EH (cell line): ENCODE data around the gene CACNB4.
"Not testable (repeated sequence)": the region's sequence is repeated elsewhere in the genome, so short reads cannot be mapped to it uniquely, and the experiment has no call there.

Source experiments
- DNase-seq: peaks from one replicate; pipeline ENCODE4 v3.0.0-alpha.2; 2015; ENCODE audit warnings: low read depth

The CACNB4 gene

DNA sequence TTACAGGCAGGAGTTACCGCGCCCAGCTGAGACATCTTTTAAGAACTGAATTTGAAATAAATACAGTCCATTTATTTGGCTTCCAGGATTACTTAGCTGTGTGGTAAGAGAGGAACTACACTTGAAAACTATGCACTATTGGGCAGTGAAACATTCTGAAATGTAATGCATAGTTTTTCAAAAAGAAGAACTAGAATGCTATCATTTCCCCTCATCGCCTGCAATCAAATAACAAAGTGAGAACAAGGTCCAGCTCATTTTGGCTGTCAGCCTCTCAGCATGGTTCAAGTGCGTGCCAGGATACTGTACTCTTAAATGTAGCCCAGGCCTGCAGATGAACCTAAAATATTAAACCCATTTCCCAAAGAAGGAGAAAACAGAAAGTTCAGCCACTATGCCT is 194.0 kb downstream of the CACNB4 start:
- no peak for DNase-seq

DNA sequence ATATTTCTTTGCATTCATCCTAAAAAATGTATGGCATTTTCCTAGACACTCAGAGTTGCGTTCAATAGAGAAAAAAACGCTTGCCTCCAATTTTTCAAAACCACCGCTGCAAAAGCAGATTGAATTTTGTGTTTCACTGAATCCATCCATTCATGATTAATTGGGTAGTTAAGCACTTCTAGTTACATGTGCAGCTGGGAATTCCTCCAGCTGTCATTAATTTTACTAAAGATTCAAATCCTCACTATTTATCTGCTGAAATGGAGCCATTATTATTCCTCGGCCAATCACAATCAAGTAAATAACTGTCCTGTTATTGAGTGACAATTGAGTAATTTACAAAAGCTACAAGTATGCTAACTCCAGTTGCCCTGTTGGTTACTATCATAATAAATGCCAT is 194.8 kb downstream of the CACNB4 start:
- no peak for DNase-seq

DNA sequence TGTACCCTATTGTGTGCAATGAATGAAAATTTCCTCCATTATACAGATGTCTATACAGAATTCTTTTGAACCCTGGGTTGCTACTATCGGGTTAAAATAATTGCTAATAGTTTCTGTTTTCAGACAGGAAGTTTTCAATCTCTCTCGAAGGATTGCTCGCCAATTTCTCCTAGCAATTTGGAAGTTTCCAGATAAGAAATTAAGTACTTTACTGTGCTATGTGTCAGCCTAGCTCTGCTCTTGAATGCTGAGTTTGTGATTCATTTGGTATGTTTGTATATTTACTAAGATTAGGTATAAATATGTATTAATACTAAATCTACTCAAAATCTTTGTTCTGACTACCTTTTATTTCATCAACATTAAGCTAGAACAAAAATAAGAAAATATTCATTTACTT is 196.0 kb downstream of the CACNB4 start:
- DNase-seq: no peak

DNA sequence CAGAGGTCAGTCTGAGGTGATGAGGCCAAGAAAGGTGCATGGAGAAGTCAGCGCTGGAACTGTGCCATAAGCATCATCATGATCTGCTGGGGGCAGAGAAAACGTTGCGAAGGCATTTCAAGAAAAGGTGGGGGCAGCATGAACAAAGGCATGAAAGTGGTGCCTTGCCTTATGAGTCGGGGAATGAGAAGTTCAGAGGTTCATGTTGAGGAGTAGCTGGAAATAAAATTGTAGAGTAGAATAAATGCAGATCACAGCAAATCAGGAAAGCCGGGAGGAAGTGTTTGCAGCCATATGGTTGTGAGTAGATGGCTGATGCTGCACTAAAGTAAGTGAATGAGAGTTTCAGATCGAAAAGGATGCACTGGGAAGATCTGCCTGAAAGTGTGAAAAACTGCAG is 198.5 kb downstream of the CACNB4 start:
- no peak for DNase-seq

DNA sequence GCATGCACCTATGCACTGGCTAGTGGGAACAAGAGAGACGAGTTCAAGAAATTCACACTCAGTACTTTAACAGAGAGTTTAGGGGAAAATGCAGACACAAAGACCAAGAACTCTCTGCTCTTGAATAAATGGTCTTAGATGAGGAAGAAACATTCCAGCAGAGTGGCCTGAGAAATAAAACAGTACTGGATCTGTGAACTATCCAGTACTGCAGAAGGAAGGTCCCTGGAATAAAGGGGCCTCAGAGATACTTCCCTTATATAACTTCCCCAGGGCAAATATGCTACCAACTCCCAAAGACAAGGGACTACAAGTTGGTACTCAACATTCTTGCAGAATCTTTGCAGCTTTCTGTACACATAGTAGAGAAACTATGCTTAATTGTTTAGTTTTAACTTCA is 199.7 kb downstream of the CACNB4 start:
- DNase-seq: no peak

DNA sequence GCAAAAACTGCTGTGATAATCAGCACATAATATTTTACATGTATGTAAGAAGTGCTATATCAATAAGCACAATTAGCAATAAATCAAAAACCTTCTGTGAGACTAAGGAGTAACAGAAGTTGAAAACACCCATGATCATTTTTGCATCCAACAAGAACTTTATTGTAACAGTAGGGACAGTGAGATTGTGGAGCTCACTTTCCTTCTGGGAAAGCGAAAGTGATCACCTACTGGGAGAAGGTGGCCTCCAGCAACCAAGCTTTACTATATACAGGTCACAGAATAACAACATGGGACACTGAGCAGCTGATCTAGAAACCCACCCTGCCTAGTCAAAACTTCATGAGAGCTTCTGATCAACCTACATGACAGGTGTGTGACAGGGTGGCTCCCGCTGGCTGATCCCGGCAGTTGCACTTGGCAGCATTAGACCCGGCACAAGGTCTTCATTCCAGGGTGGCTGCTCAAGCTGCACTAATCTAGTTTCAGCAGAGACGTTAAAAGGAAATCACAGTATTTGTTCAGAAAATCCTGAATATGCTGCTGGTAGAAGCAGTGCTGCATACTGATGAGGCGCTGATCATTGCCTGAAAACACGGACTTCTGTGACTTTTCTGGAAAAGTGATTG is 207.2 kb downstream of the CACNB4 start:
- no peak for DNase-seq

DNA sequence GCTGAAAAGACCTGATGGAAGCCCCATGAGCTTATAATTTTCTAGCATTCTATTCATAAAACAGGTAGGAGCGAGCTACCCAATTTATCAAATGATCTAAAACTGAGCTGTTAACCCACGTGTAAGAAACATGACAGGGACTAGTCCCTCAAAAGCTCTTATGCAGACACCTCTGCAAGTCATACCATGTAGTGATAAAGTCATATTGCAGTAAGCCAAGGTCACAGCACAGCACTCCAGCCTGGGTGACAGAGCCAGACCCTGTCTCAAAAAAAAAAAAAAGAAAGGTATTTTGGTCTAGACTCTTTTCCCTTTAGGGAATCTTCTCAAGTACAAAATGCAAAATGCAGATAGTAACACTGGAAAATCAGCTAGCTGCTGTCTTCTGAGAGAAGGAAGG is 211.7 kb downstream of the CACNB4 start:
- DNase-seq: no peak

DNA sequence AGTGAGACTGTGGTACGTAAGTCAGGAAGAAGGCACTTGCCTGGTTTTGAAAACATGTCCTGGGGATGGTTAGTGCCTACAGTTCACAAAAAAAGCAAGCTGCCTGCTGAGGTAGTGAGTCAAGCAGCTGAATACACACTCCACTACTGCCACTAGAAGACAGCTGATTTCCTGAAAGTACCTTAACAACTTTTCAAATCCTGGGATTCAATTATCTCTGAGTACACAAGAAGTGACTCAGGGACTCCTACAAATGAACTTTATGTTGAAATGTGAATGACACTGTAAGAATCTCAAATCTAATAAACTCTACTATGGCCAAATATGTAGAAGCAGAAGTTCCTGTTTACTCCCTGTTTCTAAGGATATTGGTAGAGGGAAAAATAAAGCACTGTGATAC is 212.6 kb downstream of the CACNB4 start:
- no peak for DNase-seq

DNA sequence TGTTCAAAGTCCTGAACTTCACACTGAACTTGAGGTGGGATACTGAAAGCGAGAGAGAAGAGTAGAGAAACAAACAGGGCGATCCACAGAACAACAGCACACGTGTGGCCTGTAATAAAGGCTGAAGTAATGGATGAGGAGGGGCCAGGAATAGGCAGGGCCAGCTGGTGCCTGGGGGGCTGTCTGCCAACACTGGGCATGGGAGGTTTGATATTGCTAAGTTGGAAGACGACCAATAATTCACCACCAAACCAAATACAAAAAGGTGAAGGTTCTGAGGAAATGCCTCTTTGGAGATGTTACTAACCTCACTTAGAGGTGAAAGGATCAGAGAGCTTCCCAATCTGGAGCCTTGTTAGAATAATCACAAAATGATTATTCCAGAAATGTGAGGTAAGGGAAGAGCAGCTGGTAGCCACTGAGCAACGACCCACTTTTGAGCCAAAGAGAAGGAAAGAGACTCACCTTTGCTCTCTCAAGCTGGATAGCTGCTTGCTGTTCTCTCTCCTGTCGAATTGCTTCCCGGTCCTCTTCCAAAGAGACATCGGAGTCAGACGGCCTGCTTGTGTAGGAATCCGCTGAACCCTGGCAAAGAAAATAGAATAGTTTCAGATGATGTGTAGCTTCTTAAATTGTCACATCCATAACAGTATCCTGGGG is 215.9 kb downstream of the CACNB4 start:
- DNase-seq: no peak

DNA sequence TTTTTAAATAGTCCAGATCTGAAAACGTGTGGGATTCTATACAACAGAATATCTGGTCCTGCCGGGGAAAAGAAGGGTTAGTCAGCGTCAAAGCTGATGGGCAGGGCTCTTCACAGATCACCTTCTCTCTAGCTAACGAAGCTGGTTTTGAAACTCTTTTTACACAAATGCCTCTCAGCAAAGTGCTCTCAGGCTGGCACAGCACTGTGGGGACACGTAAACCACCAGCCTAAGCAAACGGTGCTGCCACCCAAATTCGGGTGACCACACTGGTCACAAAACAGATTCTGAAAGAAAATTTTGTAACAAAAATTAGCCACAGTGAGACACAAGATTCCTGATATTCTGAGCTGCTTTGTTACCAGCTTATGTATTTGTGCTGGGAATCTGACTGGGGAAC is 217.5 kb downstream of the CACNB4 start:
- DNase-seq: no peak

DNA sequence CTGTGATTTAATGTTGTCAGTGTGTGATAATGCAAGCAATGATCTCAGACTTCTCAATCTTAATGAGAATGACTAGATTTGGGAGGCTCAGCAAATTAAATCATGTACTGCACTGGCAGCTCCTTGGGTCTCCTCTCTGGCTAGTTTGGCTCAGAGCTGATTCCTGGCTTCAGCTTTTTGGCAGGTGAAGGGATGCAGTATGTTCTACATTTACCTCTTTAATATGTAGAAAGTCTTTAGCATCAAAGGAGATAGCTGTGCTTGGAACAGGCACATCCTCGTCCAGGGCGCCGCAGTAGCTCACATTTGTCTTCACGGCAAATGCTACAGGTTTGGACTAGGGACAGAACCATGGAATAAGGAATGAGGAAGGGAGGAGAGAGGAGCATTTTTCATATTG is 218.3 kb downstream of the CACNB4 start:
- DNase-seq: no peak

DNA sequence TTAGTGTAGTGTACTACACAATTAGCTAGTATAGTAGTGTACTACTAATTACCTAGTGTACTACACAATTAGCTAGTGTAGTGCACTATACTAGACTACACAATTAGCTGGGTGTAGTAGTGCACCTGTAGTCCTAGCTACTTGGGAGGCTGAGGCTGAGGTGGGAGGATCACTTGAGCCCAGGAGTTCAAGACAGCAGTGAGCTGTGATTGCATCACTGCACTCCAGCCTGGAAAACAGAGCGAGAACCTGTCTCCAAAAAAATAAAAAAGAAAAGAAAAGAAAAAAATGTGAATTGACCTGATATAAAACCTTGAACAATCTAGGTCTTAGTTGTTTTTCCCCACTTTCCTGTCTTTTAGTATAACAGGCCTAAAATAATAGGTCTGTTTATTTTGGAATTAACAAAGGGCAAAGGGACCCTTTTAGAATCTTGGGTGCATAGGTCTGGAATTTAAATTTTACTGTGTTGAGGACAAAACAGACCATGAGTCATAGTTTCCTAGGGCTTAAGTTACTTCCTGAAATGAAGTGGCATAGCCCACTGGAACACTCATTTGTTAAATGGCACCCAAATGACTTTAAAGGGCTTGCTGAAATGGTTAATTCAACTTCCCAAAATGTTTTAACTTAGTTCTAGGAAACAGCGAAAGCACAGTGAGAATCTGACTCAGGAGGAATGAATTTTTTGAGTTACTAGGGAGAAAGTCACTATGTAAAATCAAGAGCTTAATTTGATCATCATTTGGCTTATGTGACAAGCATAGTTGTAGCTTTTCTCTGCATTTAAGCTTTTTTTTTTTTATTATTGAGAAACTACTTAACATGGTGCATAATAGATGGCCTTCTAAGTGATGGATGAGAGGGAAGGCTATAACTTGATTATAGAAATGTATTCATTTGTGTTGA is 219.9 kb downstream of the CACNB4 start:
- DNase-seq: peak; percentile 35

DNA sequence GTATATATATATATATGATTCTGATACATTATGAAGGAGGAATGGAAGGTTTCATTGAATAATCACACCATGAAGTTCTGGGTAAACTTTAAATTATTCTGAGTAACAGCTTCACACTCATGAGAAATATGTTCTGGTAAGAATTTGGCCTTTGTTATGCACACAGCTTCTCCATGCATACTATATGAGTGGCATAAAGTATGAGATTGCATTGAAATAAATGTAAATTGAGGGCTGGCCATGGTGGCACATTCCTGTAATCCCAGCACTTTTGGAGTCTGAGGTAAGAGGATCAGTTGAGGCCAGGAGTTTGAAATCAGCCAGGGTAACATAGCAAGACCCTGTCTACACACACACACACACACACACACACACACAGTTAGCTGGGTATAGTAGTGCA is 220.6 kb downstream of the CACNB4 start:
- no peak for DNase-seq

DNA sequence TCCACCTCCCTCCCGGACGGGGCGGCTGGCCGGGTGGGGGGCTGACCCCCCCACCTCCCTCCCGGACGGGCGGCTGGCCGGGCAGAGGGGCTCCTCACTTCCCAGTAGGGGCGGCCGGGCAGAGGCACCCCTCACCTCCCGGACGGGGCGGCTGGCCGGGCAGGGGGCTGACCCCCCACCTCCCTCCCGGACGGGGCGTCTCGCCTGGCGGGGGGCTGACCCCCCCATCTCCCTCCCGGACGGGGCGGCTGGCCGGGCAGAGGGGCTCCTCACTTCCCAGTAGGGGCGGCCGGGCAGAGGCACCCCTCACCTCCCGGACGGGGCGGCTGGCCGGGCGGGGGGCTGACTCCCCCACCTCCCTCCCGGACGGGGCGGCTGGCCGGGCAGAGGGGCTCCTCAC is 223.2 kb downstream of the CACNB4 start:
- not testable (repeated sequence) for DNase-seq

DNA sequence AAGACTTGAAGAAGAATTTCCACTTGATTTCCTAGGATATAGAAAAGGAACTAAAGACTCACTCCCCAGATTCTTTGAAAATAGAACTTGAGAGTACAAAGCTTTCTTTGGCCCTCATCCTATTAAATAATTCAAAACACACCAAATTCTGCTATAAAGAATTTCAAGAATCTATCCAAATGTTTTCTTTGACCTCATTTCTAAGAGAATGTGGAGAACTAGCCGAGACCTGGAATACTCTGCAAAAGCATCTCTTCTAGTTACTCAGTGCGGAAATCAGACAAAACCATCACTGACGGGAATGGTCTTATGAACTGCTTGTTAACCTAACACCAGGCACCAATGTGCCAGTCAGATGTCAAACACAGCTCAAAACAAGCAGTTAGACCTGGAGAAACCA is 226.4 kb downstream of the CACNB4 start:
- DNase-seq: peak; percentile 6

DNA sequence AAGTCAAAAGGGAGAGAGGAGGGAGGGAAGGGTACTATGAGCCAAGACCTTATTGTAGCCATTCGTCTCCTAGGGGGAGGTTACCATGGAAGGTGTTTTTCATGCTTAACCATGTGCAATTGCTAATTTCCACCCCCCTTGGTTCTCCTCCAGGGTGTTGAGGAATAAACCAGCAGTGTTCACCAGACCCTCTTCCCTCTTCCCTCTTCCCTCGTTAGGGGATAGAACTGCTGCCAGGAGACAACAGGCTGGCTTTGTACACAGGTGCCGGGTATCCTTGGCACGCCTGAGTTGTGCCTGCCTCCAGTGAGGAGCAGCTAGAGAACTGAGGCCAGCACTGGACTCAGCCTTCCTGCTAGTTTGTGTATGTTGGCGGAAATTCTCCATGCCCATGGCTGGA is 229.6 kb downstream of the CACNB4 start:
- DNase-seq: no peak

DNA sequence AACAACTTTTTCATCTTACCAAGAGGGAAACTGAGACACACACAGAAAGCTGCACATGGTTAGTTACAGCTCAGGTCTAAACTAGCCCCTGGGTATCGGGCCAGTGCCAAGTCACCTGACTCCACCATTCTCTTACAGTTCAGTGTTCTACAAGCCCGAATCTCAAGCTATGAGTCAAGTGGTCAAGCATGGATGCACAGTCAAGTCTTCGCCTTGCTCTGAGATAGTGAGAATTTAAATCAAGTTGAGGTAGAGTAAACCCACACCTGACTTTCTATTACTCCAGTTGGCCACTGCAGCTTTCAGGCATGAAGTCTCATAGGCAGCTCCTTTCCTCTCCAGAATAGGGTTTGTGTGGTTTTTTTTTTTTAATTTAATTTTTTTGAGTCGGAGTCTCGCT is 236.1 kb downstream of the CACNB4 start:
- DNase-seq: no peak

DNA sequence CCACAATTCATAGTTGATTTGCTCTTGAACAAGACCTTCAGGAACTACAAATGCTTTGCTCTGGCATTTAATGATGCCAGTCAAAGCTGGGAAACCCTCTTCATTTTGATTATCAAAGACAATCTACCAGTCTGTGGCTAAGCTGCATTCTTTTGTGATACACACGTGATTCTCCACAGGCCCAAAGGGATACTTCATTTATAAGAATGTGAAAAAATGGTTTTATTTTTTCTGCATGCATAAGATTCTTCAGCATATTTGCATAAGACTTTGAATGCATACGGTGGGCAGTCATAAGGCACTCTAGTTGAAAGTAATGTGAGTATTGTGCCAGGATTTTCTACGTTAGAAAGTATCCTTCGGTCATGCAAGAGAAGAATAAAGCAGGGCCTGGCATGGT is 237.7 kb downstream of the CACNB4 start:
- peak; percentile 1 for DNase-seq

DNA sequence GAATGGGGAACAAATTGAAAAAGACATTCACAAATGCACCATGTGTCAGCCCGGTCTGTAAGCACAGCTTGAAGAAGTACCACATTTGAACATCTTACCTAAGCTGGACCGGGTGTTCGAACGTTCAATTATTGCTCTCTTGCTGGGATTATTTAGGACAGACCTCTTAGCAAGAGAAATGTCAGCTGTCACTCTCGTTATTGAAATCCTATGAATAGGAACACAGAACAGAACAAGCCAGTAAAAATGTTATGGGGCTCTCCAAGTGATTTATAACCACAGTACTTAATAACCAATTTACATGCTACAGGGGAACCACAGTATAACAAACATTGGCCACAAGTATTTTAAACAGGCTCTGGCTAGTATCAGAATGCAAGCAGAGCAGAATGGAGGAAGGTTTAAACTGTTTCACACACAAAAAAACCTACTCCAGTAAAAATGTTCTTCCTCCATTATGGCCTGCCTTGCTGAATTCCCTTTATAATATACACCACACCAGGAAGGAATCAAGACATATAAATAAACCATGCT is 238.2 kb downstream of the CACNB4 start:
- peak; percentile 24 for DNase-seq

DNA sequence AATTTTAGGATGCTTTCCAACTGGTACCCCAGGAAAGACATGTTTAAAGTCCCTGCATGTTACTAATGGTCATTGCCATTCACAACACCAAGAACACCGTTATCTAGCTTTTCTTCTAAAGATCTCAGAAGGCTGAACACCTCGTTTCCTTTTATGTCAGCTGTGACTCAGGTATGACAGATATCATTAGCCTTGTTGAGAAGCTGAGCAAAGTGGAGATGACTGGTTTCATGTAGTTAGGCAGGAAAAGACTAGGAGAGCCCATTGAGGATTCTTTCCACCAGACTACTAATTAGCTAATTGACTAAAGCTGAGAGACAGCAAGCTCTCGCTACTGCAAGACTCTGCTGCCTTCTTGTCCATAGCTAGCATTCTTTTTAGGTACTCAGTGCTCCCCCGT is 238.6 kb downstream of the CACNB4 start:
- no peak for DNase-seq

DNA sequence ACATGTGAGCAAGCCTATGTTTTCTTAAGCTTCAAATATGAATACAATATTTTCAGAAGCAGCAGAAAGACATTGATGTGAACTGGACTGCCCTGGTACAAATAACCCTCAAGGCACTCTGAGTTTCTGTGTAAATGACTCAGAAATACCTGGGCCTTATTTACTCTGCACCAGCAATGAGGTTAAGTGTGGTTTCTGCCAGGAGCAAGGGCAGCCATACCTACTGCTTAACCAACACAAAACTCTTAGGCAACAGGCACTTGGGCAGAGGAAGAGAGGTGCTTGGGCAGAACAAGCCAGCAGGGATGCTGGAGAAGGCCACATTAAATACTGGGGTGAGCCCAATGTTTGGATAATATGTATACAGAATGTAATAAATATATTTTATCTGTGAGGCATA is 241.2 kb downstream of the CACNB4 start:
- DNase-seq: no peak

DNA sequence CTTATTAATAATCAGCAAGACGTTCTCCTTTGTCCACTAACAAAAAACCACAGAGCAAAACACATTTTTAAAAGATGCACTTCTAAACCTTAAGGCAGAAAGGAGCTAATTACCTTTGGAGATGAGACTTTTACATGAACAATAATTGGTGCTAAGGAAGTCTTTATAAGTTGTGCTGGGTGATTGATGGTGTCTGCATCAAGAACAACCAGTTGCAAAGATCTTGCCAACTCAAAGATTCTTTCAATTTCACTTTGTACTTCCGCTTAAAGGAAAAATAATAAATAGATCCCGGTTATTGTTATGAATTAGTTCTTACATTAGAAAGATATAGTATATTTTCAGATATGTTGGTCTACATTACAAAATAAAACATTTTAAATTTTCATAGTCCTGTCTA is 243.7 kb downstream of the CACNB4 start:
- DNase-seq: no peak
